ENCODE results near the gene DCTN1.

- TF ChIP-seq POLR2A (IDR thresholded peaks at IDR 0.05) (no peak), CTCF (IDR thresholded peaks at IDR 0.05) (no peak)
Measured at GRCh38 chr2:74423231-74424095, 43.4 kb upstream of the DCTN1 start.

All from uterus (tissue), 2 donors.